Activated T-helper 1 cell treated with anti-CD3 and anti-CD28 coated beads, Interleukin-12 subunit alpha, Interleukin-12 subunit beta, Interleukin-2, Interleukin-4 antibody, amounts not matched to agents 30 ng/mL and 10 ng/mL and 1 ng/mL, durations not matched to agents 14 hours and 24 hours and 36 hours (primary cell): ENCODE results near the gene LGALS1. TPM values are rescaled to one million over a fixed set of nuclear protein-coding genes. Genes with fewer than 3 reads are reported as not detected.
A peak's percentile ranks its signal among the peaks of the same experiment; 100 is the strongest.

Source experiments
- DNase-seq: peaks from one replicate; pipeline ENCODE4 v3.0.0; 2021; ENCODE audit warnings: low spot score
- H3K27ac Mint-ChIP-seq: one replicate; pipeline ENCODE4 v1.8.0; 2021; ENCODE audit warnings: mild to moderate bottlenecking, mixed read lengths
- H3K27me3 Mint-ChIP-seq: one replicate; pipeline ENCODE4 v1.8.0; 2022; ENCODE audit warnings: mild to moderate bottlenecking, moderate library complexity, mixed read lengths; ENCODE audit not compliant: insufficient read depth
- H3K36me3 Mint-ChIP-seq: one replicate; pipeline ENCODE4 v1.8.0; 2021; ENCODE audit warnings: low read depth, mixed read lengths
- H3K4me1 Mint-ChIP-seq: one replicate; pipeline ENCODE4 v1.8.0; 2021; ENCODE audit warnings: low read depth, mixed read lengths
- H3K4me3 Mint-ChIP-seq: one replicate; pipeline ENCODE4 v1.8.0; 2021; ENCODE audit warnings: mild to moderate bottlenecking, moderate library complexity, mixed read lengths
- H3K9me3 Mint-ChIP-seq: one replicate; pipeline ENCODE4 v1.8.0; 2021; ENCODE audit warnings: mixed read lengths
- intact Hi-C: fragments of 100-400 bp; cut with micrococcal nuclease; formaldehyde crosslinking; loops from one replicate; pipeline ENCODE4 v1.15.1; 2024
- total RNA-seq: library from RNA; stranded (reverse); gene quantifications from 2 replicates; pipeline ENCODE4 v1.2.3, GENCODE V29; 2022

The LGALS1 gene
- total RNA-seq, 1 donor from 2014 or later = 245 TPM

GRCh38 chr22:37675930-37676735 lies 697 bp downstream of the LGALS1 start:
- intact Hi-C loops = loop anchor here (1.0 to 5.0 kb wide), 5 partner anchors 70 to 505 kb away; partner anchors contain the start of genes GCAT, MFNG and PLA2G6
- Mint-ChIP-seq H3K27me3 (no peaks in the 10 kb centered on the region), H3K27ac (peak overlapping the region; percentile 89), H3K9me3 (no peaks in the 10 kb centered on the region), H3K4me1 (peaks cover 50% of the 10 kb centered on the region), H3K4me3 (peak overlapping the region; percentile 82), H3K36me3 (peaks cover 9% of the 10 kb centered on the region)
- DNase-seq = peak; percentile 12

- H3K9me3 Mint-ChIP-seq = no peaks in the 10 kb centered on the region
- intact Hi-C loops = loop anchor here (1.0 to 5.0 kb wide), 10 partner anchors 9 to 504 kb away; partner anchors contain the start of genes ANKRD54, GCAT, GGA1 and MFNG
- peak overlapping the region; percentile 82 for H3K4me3 Mint-ChIP-seq
- H3K27ac Mint-ChIP-seq = peak overlapping the region; percentile 98
- no peaks in the 10 kb centered on the region for H3K27me3 Mint-ChIP-seq
- H3K4me1 Mint-ChIP-seq = peaks cover 55% of the 10 kb centered on the region
- DNase-seq = peak; percentile 89
- H3K36me3 Mint-ChIP-seq = peaks cover 9% of the 10 kb centered on the region
Measured at GRCh38 chr22:37676736-37677492, 1.5 kb downstream of the LGALS1 start.

GRCh38 chr22:37677493-37677974 lies 2.1 kb downstream of the LGALS1 start:
- H3K27ac Mint-ChIP-seq = peak overlapping the region; percentile 98
- peaks cover 49% of the 10 kb centered on the region for H3K4me1 Mint-ChIP-seq

GRCh38 chr22:37678372-37678771 lies 2.9 kb downstream of the LGALS1 start:
- no peak for DNase-seq
- no peaks in the 10 kb centered on the region for H3K9me3 Mint-ChIP-seq
- peaks cover 45% of the 10 kb centered on the region for H3K4me1 Mint-ChIP-seq
- no peak overlapping the region for H3K4me3 Mint-ChIP-seq
- intact Hi-C loops = loop anchor here (5.0 kb wide), 2 partner anchors 141 to 191 kb away; partner anchors contain the start of gene MFNG
- no peak overlapping the region for H3K27ac Mint-ChIP-seq
- peaks cover 9% of the 10 kb centered on the region for H3K36me3 Mint-ChIP-seq
- H3K27me3 Mint-ChIP-seq = no peaks in the 10 kb centered on the region

More at GRCh38 chr22:37677493-37677974, 2.1 kb downstream of the LGALS1 start:
- intact Hi-C loops = loop anchor here (1.0 to 5.0 kb wide), 10 partner anchors 9 to 503 kb away; partner anchors contain the start of genes ANKRD54, GCAT, GGA1 and MFNG
- Mint-ChIP-seq H3K9me3 (no peaks in the 10 kb centered on the region), H3K4me3 (peak overlapping the region; percentile 82), H3K27me3 (no peaks in the 10 kb centered on the region), H3K36me3 (peaks cover 9% of the 10 kb centered on the region)
- DNase-seq = no peak

- Mint-ChIP-seq H3K9me3 (no peaks in the 10 kb centered on the region), H3K36me3 (peaks cover 6% of the 10 kb centered on the region), H3K27me3 (no peaks in the 10 kb centered on the region), H3K27ac (peak overlapping the region; percentile 8), H3K4me1 (peaks cover 34% of the 10 kb centered on the region), H3K4me3 (peak overlapping the region; percentile 59)
- intact Hi-C loops = loop anchor here (5.0 kb wide), 2 partner anchors 142 to 192 kb away; partner anchors contain the start of gene MFNG
- no peak for DNase-seq
Measured at GRCh38 chr22:37679670-37680069, 4.2 kb downstream of the LGALS1 start.

GRCh38 chr22:37680191-37680851 lies 4.9 kb downstream of the LGALS1 start:
- H3K36me3 Mint-ChIP-seq = peaks cover 6% of the 10 kb centered on the region
- intact Hi-C loops = no loop called here
- H3K27ac Mint-ChIP-seq = no peak overlapping the region
- H3K27me3 Mint-ChIP-seq = no peaks in the 10 kb centered on the region
- H3K9me3 Mint-ChIP-seq = no peaks in the 10 kb centered on the region
- no peak overlapping the region for H3K4me3 Mint-ChIP-seq
- no peak for DNase-seq
- peaks cover 29% of the 10 kb centered on the region for H3K4me1 Mint-ChIP-seq

- intact Hi-C loops = loop anchor here (1.0 kb wide), 3 partner anchors 23 to 58 kb away; partner anchors contain the start of gene PDXP
- Mint-ChIP-seq H3K9me3 (no peaks in the 10 kb centered on the region), H3K4me1 (peaks cover 27% of the 10 kb centered on the region), H3K36me3 (peaks cover 6% of the 10 kb centered on the region), H3K27me3 (no peaks in the 10 kb centered on the region), H3K27ac (no peak overlapping the region), H3K4me3 (no peak overlapping the region)
- DNase-seq = no peak
Measured at GRCh38 chr22:37681001-37681424, 5.6 kb downstream of the LGALS1 start.

GRCh38 chr22:37681556-37682049 lies 6.2 kb downstream of the LGALS1 start:
- Mint-ChIP-seq H3K27ac (no peak overlapping the region), H3K4me1 (peaks cover 25% of the 10 kb centered on the region), H3K4me3 (no peak overlapping the region)

GRCh38 chr22:37684803-37685615 lies 9.6 kb downstream of the LGALS1 start:
- Mint-ChIP-seq H3K9me3 (no peaks in the 10 kb centered on the region), H3K4me3 (peak overlapping the region; percentile 96), H3K4me1 (peaks cover 27% of the 10 kb centered on the region), H3K27ac (no peak overlapping the region), H3K27me3 (no peaks in the 10 kb centered on the region), H3K36me3 (peaks cover 13% of the 10 kb centered on the region)
- intact Hi-C loops = no loop called here
- no peak for DNase-seq

More at GRCh38 chr22:37681556-37682049, 6.2 kb downstream of the LGALS1 start:
- Mint-ChIP-seq H3K27me3 (no peaks in the 10 kb centered on the region), H3K36me3 (peaks cover 6% of the 10 kb centered on the region), H3K9me3 (no peaks in the 10 kb centered on the region)
- intact Hi-C loops = loop anchor here (1.0 kb wide), 3 partner anchors 23 to 58 kb away; partner anchors contain the start of gene PDXP
- peak; percentile 67 for DNase-seq

- H3K4me1 Mint-ChIP-seq = peaks cover 24% of the 10 kb centered on the region
- H3K9me3 Mint-ChIP-seq = no peaks in the 10 kb centered on the region
- peaks cover 17% of the 10 kb centered on the region for H3K36me3 Mint-ChIP-seq
- H3K27ac Mint-ChIP-seq = peak within 1 kb of the TSS; percentile 97
- intact Hi-C loops = loop anchor here (1.0 to 2.0 kb wide), 4 partner anchors 9 to 997 kb away; partner anchors contain the start of gene GGA1
- peak within 1 kb of the TSS; percentile 96 for H3K4me3 Mint-ChIP-seq
- H3K27me3 Mint-ChIP-seq = no peaks in the 10 kb centered on the region
- peak; percentile 74 for DNase-seq
Measured at GRCh38 chr22:37686002-37686982, 10.9 kb downstream of the LGALS1 start, which contains the start of gene NOL12. Gene NOL12 (plus strand): TSS chr22:37686343. CDS start chr22:37686393, 50 bp downstream.
